ENCODE measurements around the gene HES2.

HES2 gene

GRCh38 chr1:6421266-6421665 is 1.5 kb upstream of the HES2 start:
- TF ChIP-seq NFIC (IDR thresholded peaks at IDR 0.05) (no peak), MAX (IDR thresholded peaks at IDR 0.05) (0 out of 2 replicates have a peak, but pooled peaks have one; percentile 5), RAD21 (IDR thresholded peaks at IDR 0.05; ENCODE audit: low read depth) (no peak), USF1 (IDR thresholded peaks at IDR 0.05) (no peak), REST (IDR thresholded peaks at IDR 0.05; ENCODE audit: low read depth) (no peak), TAF1 (IDR thresholded peaks at IDR 0.05; ENCODE audit: low read depth) (no peak)

- no peak for TF ChIP-seq TEAD4 (IDR thresholded peaks at IDR 0.05)
- no peak for TF ChIP-seq RAD21 (IDR thresholded peaks at IDR 0.05; ENCODE audit: low read depth)
- TF ChIP-seq REST (IDR thresholded peaks at IDR 0.05; ENCODE audit: low read depth), result peak; percentile 77
- 0 out of 2 replicates have a peak, but pooled peaks have one; percentile 13 for TF ChIP-seq MAX (IDR thresholded peaks at IDR 0.05)
Measured at GRCh38 chr1:6420454-6421042, 829 bp upstream of the HES2 start.

- TF ChIP-seq TAF1 (IDR thresholded peaks at IDR 0.05; ENCODE audit: low read depth) (no peak), REST (IDR thresholded peaks at IDR 0.05; ENCODE audit: low read depth) (no peak), RAD21 (IDR thresholded peaks at IDR 0.05; ENCODE audit: low read depth) (no peak), YY1 (IDR thresholded peaks at IDR 0.05; ENCODE audit: low read depth) (no peak), EP300 (IDR thresholded peaks at IDR 0.05; ENCODE audit: borderline replicate concordance) (no peak)
Measured at GRCh38 chr1:6419397-6419803, 319 bp downstream of the HES2 start.

- TF ChIP-seq MAX (IDR thresholded peaks at IDR 0.05), result peak; percentile 44; the same call in 1 of the 2 replicates
- TF ChIP-seq EGR1 (IDR thresholded peaks at IDR 0.05), result no peak
- no peak for TF ChIP-seq TAF1 (IDR thresholded peaks at IDR 0.05; ENCODE audit: low read depth)
Measured at GRCh38 chr1:6418668-6419396, 887 bp downstream of the HES2 start.

GRCh38 chr1:6417961-6418667 is 1.6 kb downstream of the HES2 start:
- TF ChIP-seq EP300 (IDR thresholded peaks at IDR 0.05; ENCODE audit: borderline replicate concordance) (no peak), TAF1 (IDR thresholded peaks at IDR 0.05; ENCODE audit: low read depth) (no peak), TCF12 (IDR thresholded peaks at IDR 0.05; ENCODE audit: low read depth) (no peak), TEAD4 (IDR thresholded peaks at IDR 0.05) (no peak), MAX (IDR thresholded peaks at IDR 0.05) (no peak), CREB1 (IDR thresholded peaks at IDR 0.05; ENCODE audit: low read depth) (no peak), FOXM1 (IDR thresholded peaks at IDR 0.05; ENCODE audit: borderline replicate concordance, low read depth) (no peak), ZBTB7A (IDR thresholded peaks at IDR 0.05; ENCODE audit: low read depth) (no peak)
